Upper lobe of left lung (tissue), 6 donors: ENCODE measurements around the gene UQCC2. TPM values are rescaled to one million over a fixed set of nuclear protein-coding genes. Genes with fewer than 3 reads are reported as not detected.
A peak's percentile ranks its signal among the peaks of the same experiment; 100 is the strongest.

Source experiments
- ATAC-seq, 2 donors: fragments of 200-7000 bp; cut with Tn5 transposase; one replicate each; pipeline ENCODE4 v1.9.1; 2022; ENCODE audit warnings: mild to moderate bottlenecking in 2 of 2, moderate library complexity in 2 of 2; ENCODE audit not compliant: low FRiP score in 2 of 2
- DNase-seq, 2 donors: peaks; one replicate each; pipeline ENCODE4 v3.0.0-alpha.2; 2019 to 2020
- H3K27ac ChIP-seq, 4 donors: fragments of 200-600 bp; sonication (generic); one replicate each; pipeline ENCODE4 v1.5.1; 2016 to 2019
- H3K27me3 ChIP-seq, 4 donors: fragments of 200-600 bp; sonication (generic); one replicate each; pipeline ENCODE4 v1.5.1; 2017 to 2019
- H3K36me3 ChIP-seq, 4 donors: fragments of 200-600 bp; sonication (generic); one replicate each; pipeline ENCODE4 v1.5.1; 2016 to 2019
- H3K4me1 ChIP-seq, 4 donors: fragments of 200-600 bp; sonication (generic); one replicate each; pipeline ENCODE4 v1.5.1; 2018 to 2019
- H3K4me3 ChIP-seq, 4 donors: fragments of 200-600 bp; sonication (generic); one replicate each; pipeline ENCODE4 v1.5.1; 2017 to 2019; ENCODE audit warnings: mild to moderate bottlenecking in 2 of 4, moderate library complexity in 1 of 4
- H3K9me3 ChIP-seq, 4 donors: fragments of 200-600 bp; sonication (generic); one replicate each; pipeline ENCODE4 v1.5.1; 2018 to 2019
- EP300 ChIP-seq, 4 donors: sonication (generic); formaldehyde crosslinking; IDR thresholded peaks; one replicate each; pipeline ENCODE4 v1.5.1; 2017; ENCODE audit warnings: antibody characterized with exemption in 4 of 4, control low read depth in 2 of 4
- POLR2A ChIP-seq, 4 donors: fragments of 450-650 bp; IDR thresholded peaks; one replicate each; pipeline ENCODE4 v1.5.1; 2016 to 2017; ENCODE audit warnings: antibody characterized with exemption in 4 of 4, mild to moderate bottlenecking in 2 of 4
- POLR2AphosphoS5 ChIP-seq, 2 donors: sonication (generic); formaldehyde crosslinking; IDR thresholded peaks; one replicate each; pipeline ENCODE4 v1.5.1; 2017; ENCODE audit warnings: antibody characterized with exemption in 2 of 2
- WGBS, 2 donors: methylation state at CpG; one replicate each; pipeline ENCODE4 v1.1.5; 2017 to 2018; 5-methylcytosine and 5-hydroxymethylcytosine counted together
- total RNA-seq, 6 donors: library from RNA; depleted of rRNA in 4 of 6; stranded (reverse); fragments of >200 nt in 4 of 6; gene quantifications; one replicate each; pipeline versions ENCODE4 v1.1.0 to v1.2.1, GENCODE V29; 2016 to 2021
- TF ChIP-seq, protein P1 (sequence below), 6 experiments: fragments of 450-650 bp in 4 of 6; fragments of 200-600 bp in 2 of 6; sonication (generic) in 2 of 6; IDR thresholded peaks; one replicate each; pipeline ENCODE4 v1.5.1; 2016 to 2019; ENCODE audit warnings: antibody characterized with exemption in 6 of 6
- donor health status: DM: no; HTN: no; CAD: no; lungs with moderate emphysema.
- donor health status: DM: no; HTN: yes; CAD: no; lungs with severe emphysema.

Gene UQCC2
- total RNA-seq, 6 donors from 2014 or later = 8.9 to 53.0 (median 18.2) TPM

DNA sequence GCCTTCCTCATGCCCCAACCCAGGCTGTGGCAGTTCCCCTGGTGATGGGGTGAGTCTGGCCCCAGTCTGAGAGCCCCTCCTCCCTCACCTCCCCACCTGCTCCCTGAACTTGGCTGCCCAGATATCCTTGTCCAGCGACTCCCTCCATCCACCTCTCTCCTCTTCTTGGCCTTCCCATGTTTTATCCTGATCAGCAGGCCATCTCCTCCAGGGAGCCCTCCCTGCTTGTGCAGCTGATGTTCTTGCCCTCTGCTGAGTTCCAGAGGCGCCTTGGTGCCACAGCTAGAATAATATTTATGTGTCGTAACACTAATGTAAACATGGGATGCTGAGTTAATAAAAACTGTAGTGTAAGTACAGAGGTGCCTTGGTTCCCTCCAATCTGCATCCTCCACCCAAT is 45.6 kb upstream of the UQCC2 start:
- Histone ChIP-seq H3K9me3 (no peaks in the 10 kb centered on the region), H3K27ac (no peak overlapping the region), H3K27me3 (no peaks in the 10 kb centered on the region), H3K4me3 (no peak overlapping the region), H3K36me3 (no peaks in the 10 kb centered on the region), H3K4me1 (peaks cover 0 to 8% (median 4%) of the 10 kb centered on the region in 4 donors)
- TF ChIP-seq POLR2AphosphoS5 (IDR thresholded peaks at IDR 0.05) (no peak), POLR2A (IDR thresholded peaks at IDR 0.05) (no peak)
- TF ChIP-seq, protein P1, sequence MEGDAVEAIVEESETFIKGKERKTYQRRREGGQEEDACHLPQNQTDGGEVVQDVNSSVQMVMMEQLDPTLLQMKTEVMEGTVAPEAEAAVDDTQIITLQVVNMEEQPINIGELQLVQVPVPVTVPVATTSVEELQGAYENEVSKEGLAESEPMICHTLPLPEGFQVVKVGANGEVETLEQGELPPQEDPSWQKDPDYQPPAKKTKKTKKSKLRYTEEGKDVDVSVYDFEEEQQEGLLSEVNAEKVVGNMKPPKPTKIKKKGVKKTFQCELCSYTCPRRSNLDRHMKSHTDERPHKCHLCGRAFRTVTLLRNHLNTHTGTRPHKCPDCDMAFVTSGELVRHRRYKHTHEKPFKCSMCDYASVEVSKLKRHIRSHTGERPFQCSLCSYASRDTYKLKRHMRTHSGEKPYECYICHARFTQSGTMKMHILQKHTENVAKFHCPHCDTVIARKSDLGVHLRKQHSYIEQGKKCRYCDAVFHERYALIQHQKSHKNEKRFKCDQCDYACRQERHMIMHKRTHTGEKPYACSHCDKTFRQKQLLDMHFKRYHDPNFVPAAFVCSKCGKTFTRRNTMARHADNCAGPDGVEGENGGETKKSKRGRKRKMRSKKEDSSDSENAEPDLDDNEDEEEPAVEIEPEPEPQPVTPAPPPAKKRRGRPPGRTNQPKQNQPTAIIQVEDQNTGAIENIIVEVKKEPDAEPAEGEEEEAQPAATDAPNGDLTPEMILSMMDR (IDR thresholded peaks at IDR 0.05) = no peak
- DNase-seq = no peak
- ATAC-seq = no peak
- 58 to 71% methylated on average over 3 of the region's 3 CpGs for WGBS, 2 donors

DNA sequence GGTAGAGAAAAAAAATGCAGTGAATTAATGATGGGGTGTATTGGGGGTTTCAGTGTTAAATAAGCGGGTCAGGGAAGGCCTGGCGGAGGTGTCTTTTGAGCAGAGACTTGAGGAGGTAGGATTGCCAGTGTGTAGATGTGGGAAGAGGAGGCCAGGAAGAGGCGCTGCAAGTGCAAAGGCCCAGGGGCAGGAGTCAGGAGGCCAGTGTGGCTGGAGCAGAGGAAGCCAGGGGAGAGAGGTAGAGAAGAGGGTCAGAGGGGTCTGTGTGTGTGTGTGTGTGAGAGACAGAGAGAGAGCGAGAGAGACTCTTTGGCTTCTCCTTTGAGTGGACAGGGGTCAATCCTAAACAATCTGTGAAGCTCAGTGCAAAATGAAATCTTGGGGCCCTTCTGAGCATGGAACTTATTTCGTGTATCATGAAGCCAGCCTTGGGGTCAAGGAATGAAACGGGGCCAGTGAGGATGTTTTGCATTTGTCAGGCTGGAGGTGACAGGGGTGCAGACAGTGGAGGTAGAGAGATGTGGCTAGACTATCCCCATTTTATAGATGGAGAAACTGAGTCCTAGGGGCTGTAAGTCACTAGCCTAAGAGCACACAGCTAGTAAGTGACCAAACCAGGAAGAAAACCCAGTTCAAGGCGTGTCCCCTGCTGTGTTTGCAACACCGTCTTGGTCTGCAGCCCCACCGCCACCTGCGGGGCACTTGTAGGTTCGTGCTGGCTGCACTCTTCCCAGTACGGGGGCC is 44.9 kb upstream of the UQCC2 start:
- 77 to 90% methylated on average over 11 to 12 of the region's 12 CpGs for WGBS, 2 donors
- H3K9me3 ChIP-seq = no peaks in the 10 kb centered on the region
- H3K36me3 ChIP-seq = no peaks in the 10 kb centered on the region
- TF ChIP-seq, protein P1 (IDR thresholded peaks at IDR 0.05) = no peak
- TF ChIP-seq POLR2AphosphoS5 (IDR thresholded peaks at IDR 0.05) = no peak
- TF ChIP-seq POLR2A (IDR thresholded peaks at IDR 0.05) = no peak
- TF ChIP-seq EP300 (IDR thresholded peaks at IDR 0.05) = no peak
- no peak overlapping the region for H3K4me3 ChIP-seq
- peaks cover 0 to 5% (median 2%) of the 10 kb centered on the region in 4 donors for H3K4me1 ChIP-seq
- H3K27me3 ChIP-seq = no peaks in the 10 kb centered on the region
- no peak overlapping the region for H3K27ac ChIP-seq
- ATAC-seq = no peak
- DNase-seq = no peak

DNA sequence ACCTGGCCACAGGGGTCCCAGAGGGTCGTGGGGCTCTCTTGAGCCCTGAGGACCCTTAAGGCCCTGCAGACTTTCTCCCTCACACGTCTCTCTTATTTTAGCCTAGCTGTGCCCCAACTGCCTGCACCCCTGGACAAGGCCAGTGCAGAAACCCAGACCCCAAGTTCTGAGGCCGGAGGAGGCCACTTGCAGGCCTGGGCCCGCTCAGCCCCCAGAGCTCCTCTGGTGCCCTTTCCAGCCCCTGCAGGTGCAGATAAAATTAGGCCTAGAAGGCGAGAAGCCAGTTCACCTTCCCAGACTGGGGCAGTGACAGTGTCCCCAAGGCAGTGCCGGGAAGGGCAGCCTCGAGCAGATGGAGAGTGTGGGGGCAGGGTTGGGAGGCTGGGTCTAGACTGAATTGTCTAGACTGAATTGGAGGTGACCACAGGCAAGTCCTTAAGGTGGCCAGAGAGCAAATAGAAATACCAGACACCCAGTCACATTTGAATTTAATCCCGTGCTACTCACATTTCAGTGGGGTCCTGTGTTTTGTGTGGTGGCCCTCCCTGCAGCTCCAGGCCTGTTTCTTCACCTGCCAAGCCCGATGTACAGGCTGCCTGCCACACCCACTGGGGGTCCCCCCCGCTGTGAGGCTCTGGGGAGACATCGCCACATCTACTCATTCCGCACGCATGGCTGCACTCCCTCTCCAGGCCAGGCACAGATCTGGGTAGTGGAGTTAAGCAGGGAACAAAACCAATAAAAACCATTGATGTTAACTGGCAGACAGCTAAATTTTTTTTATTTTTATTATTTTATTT is 43.8 kb upstream of the UQCC2 start:
- 83% methylated on average over 12 to 13 of the region's 13 CpGs for WGBS, 2 donors
- no peak for ATAC-seq
- DNase-seq = peak in 1 of 2 donors; percentile 54
- Histone ChIP-seq H3K4me1 (peaks cover 0 to 5% (median 0%) of the 10 kb centered on the region in 4 donors), H3K4me3 (no peak overlapping the region), H3K36me3 (no peaks in the 10 kb centered on the region), H3K27ac (no peak overlapping the region), H3K9me3 (no peaks in the 10 kb centered on the region), H3K27me3 (no peaks in the 10 kb centered on the region)
- TF ChIP-seq, protein P1 (IDR thresholded peaks at IDR 0.05) = no peak
- TF ChIP-seq POLR2AphosphoS5 (IDR thresholded peaks at IDR 0.05) (no peak), POLR2A (IDR thresholded peaks at IDR 0.05) (no peak), EP300 (IDR thresholded peaks at IDR 0.05) (no peak)

DNA sequence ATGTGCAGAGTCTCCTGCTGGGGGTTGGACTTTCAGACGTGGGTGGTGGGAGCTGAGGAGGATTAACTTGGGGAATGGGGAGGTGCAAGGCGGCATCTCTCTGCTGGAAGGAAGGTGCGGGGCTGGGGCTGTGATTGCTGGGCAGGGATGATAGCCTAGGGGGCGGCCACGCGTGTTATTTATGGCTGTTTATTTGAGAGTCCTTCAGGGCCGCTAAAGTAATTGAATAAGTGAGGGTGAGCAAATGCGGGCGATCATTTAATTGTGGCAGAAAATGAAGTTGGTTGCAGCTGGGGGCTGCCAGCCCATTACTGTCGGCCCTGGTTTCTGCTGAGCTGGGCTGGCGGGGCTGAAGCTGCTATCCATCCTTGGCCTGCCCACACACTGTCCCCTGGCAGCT is 42.7 kb upstream of the UQCC2 start:
- DNase-seq (no peak), ATAC-seq (no peak)
- Histone ChIP-seq H3K9me3 (no peaks in the 10 kb centered on the region), H3K36me3 (no peaks in the 10 kb centered on the region), H3K4me1 (peaks cover 0 to 5% (median 0%) of the 10 kb centered on the region in 4 donors), H3K27ac (no peak overlapping the region), H3K27me3 (no peaks in the 10 kb centered on the region), H3K4me3 (no peak overlapping the region)
- WGBS, 2 donors = 86 to 88% methylated on average over 11 of the region's 11 CpGs
- no peak for TF ChIP-seq EP300 (IDR thresholded peaks at IDR 0.05)

DNA sequence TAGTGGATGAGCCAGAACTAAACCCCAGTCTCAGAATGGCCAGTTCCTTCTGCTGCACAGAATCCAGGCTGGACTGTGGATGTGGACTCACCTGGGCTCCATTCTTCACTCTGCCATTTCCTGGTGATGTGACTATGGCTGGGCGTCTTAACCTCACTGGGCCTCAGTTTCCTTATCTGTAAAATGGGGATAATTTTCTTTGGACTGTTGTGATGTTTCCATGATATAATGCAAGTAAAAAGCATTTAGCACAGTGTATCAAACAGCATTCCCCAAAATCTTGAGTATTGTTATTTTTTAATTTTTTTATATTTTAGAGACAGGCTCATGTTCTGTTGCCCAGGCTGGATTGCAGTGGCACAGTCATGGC is 41.1 kb upstream of the UQCC2 start:
- peaks cover 0 to 5% (median 0%) of the 10 kb centered on the region in 4 donors for H3K4me1 ChIP-seq

More for the DNA sequence above, 41.1 kb upstream of the UQCC2 start:
- Histone ChIP-seq H3K9me3 (no peaks in the 10 kb centered on the region), H3K27me3 (no peaks in the 10 kb centered on the region), H3K27ac (no peak overlapping the region), H3K4me3 (no peak overlapping the region), H3K36me3 (no peaks in the 10 kb centered on the region)
- DNase-seq (no peak), ATAC-seq (no peak)
- WGBS, 2 donors = 90 to 100% methylated on average over 1 of the region's 1 CpG
- TF ChIP-seq POLR2AphosphoS5 (IDR thresholded peaks at IDR 0.05) (no peak), POLR2A (IDR thresholded peaks at IDR 0.05) (no peak), EP300 (IDR thresholded peaks at IDR 0.05) (no peak)
- TF ChIP-seq, protein P1 (IDR thresholded peaks at IDR 0.05) = no peak
